Liver (tissue), 9 donors: ENCODE data around the gene PKIG. TPM values are rescaled to one million over a fixed set of nuclear protein-coding genes. Genes with fewer than 3 reads are reported as not detected.
A peak's percentile ranks its signal among the peaks of the same experiment; 100 is the strongest.

Experiments
- DNase-seq: peaks from one replicate; pipeline ENCODE4 v3.0.0-alpha.2; 2017; ENCODE audit warnings: low spot score
- H3K27ac ChIP-seq, 2 donors: one replicate each; pipeline ENCODE4 v1.7.0; 2013; ENCODE audit warnings: inconsistent platforms in 2 of 2, low read length in 2 of 2, control low read depth in 1 of 2, low read depth in 1 of 2, mild to moderate bottlenecking in 1 of 2
- H3K27me3 ChIP-seq, 4 donors: one replicate each; pipeline versions ENCODE4 v1.6.1 to v1.7.0; 2013; ENCODE audit warnings: low read length in 3 of 4, inconsistent platforms in 1 of 4, mild to moderate bottlenecking in 1 of 4, moderate library complexity in 1 of 4; ENCODE audit not compliant: control insufficient read depth in 4 of 4, insufficient read depth in 4 of 4
- H3K36me3 ChIP-seq, 4 donors: one replicate each; pipeline versions ENCODE4 v1.6.1 to v1.7.0; 2013; ENCODE audit warnings: low read length in 3 of 4, mild to moderate bottlenecking in 3 of 4, low read depth in 1 of 4, moderate library complexity in 1 of 4; ENCODE audit not compliant: control insufficient read depth in 4 of 4, insufficient read depth in 3 of 4
- H3K4me1 ChIP-seq, 4 donors: one replicate each; pipeline versions ENCODE4 v1.6.1 to v1.7.0; 2013; ENCODE audit warnings: low read length in 3 of 4, mild to moderate bottlenecking in 3 of 4, moderate library complexity in 1 of 4; ENCODE audit not compliant: control insufficient read depth in 4 of 4, insufficient read depth in 4 of 4
- H3K4me3 ChIP-seq, 3 donors: one replicate each; pipeline versions ENCODE4 v1.6.1 to v1.7.0; 2013; ENCODE audit warnings: low read length in 3 of 3, control low read depth in 1 of 3, low read depth in 1 of 3, mild to moderate bottlenecking in 1 of 3
- H3K9ac ChIP-seq, 2 donors: one replicate each; pipeline ENCODE4 v1.7.0; 2013; ENCODE audit warnings: low read length in 2 of 2, mild to moderate bottlenecking in 2 of 2, moderate library complexity in 2 of 2, control low read depth in 1 of 2, low read depth in 1 of 2
- H3K9me3 ChIP-seq, 4 donors: one replicate each; pipeline versions ENCODE4 v1.6.1 to v1.7.0; 2013; ENCODE audit warnings: low read length in 3 of 4; ENCODE audit not compliant: control insufficient read depth in 4 of 4
- FOXA2 ChIP-seq: IDR thresholded peaks from 2 replicates; pipeline ENCODE4 v1.6.1; 2016; ENCODE audit warnings: antibody characterized with exemption
- GABPA ChIP-seq, 2 donors: IDR thresholded peaks in 1 of 2; conservative IDR thresholded peaks in 1 of 2; 2 replicates each; pipeline ENCODE4 v1.6.1; 2016; ENCODE audit warnings: antibody characterized with exemption in 2 of 2, mild to moderate bottlenecking in 1 of 2, moderate library complexity in 1 of 2
- HNF4A ChIP-seq, 2 donors: conservative IDR thresholded peaks; 2 replicates each; pipeline ENCODE4 v1.6.1; 2016; ENCODE audit warnings: antibody characterized with exemption in 2 of 2, mild to moderate bottlenecking in 2 of 2
- HNF4G ChIP-seq: IDR thresholded peaks from 2 replicates; pipeline ENCODE4 v1.6.1; 2016; ENCODE audit warnings: antibody characterized with exemption
- JUND ChIP-seq, 2 donors: IDR thresholded peaks; 2 replicates each; pipeline ENCODE4 v1.6.1; 2016; ENCODE audit warnings: antibody characterized with exemption in 2 of 2
- NR2F2 ChIP-seq: IDR thresholded peaks from 2 replicates; pipeline ENCODE4 v1.6.1; 2016; ENCODE audit warnings: antibody characterized with exemption
- RAD21 ChIP-seq, 2 donors: IDR thresholded peaks; 2 replicates each; pipeline ENCODE4 v1.6.1; 2016; ENCODE audit warnings: antibody characterized with exemption in 2 of 2, mild to moderate bottlenecking in 2 of 2
- RXRA ChIP-seq, 2 donors: IDR thresholded peaks; 2 replicates each; pipeline ENCODE4 v1.6.1; 2017 to 2018; ENCODE audit warnings: antibody characterized with exemption in 2 of 2, mild to moderate bottlenecking in 1 of 2
- SP1 ChIP-seq: IDR thresholded peaks from 2 replicates; pipeline ENCODE4 v1.6.1; 2018; ENCODE audit warnings: antibody characterized with exemption, mild to moderate bottlenecking
- TAF1 ChIP-seq: conservative IDR thresholded peaks from 2 replicates; pipeline ENCODE4 v1.6.1; 2016; ENCODE audit warnings: antibody characterized with exemption, mild to moderate bottlenecking
- YY1 ChIP-seq: IDR thresholded peaks from 2 replicates; pipeline ENCODE4 v1.6.1; 2016; ENCODE audit warnings: antibody characterized with exemption, mild to moderate bottlenecking
- WGBS: extraction: QIAGEN DNeasy Blood & Tissue Kit; methylation state at CpG from one replicate; pipeline ENCODE4 v1.1.7; 2013; 5-methylcytosine and 5-hydroxymethylcytosine counted together
- polyA plus RNA-seq, 2 donors: library from polyadenylated mRNA; stranded (reverse) in 1 of 2; unstranded in 1 of 2; fragments of 200-250 nt in 1 of 2; fragments of >200 nt in 1 of 2; fragmentation: Nextera tagmentation in 1 of 2; extraction: Ambion mirVana in 1 of 2; gene quantifications; one replicate each; pipeline versions ENCODE4 v1.2.1 to v1.2.3, GENCODE V29; 2013 to 2015
- total RNA-seq, 2 donors: library from RNA; depleted of rRNA; stranded (reverse); fragments of >200 nt; gene quantifications; one replicate each; pipeline ENCODE4 v1.2.3, GENCODE V29; 2014
- TF ChIP-seq, protein P1 (sequence below): IDR thresholded peaks from 2 replicates; pipeline ENCODE4 v1.6.1; 2016; ENCODE audit warnings: antibody characterized with exemption, mild to moderate bottlenecking
- TF ChIP-seq, protein P2 (sequence below): IDR thresholded peaks from 2 replicates; pipeline ENCODE4 v1.6.1; 2016; ENCODE audit warnings: antibody characterized with exemption
- TF ChIP-seq, protein P3 (sequence below): fragments of 150-350 bp; IDR thresholded peaks from 2 replicates; pipeline ENCODE4 v1.5.1; 2017; ENCODE audit warnings: improper control_type of control experiment, low read depth, low read length; ENCODE audit not compliant: missing input control
- TF ChIP-seq, protein P4 (sequence below): IDR thresholded peaks from 2 replicates; pipeline ENCODE4 v1.6.1; 2016; ENCODE audit warnings: antibody characterized with exemption
- donor health status: healthy.
- donor health status: healthy.
- donor health status: healthy.
- donor health status: healthy.
- donor health status: healthy.

Gene PKIG
- total and polyA plus RNA-seq, 4 donors = 10.6 to 24.3 (median 23.4) TPM

- peak in 1 of 2 donors; percentile 31 for TF ChIP-seq HNF4A (conservative IDR thresholded peaks at IDR 0.05)
- TF ChIP-seq SP1 = peak; percentile 21
- TF ChIP-seq, protein P1, sequence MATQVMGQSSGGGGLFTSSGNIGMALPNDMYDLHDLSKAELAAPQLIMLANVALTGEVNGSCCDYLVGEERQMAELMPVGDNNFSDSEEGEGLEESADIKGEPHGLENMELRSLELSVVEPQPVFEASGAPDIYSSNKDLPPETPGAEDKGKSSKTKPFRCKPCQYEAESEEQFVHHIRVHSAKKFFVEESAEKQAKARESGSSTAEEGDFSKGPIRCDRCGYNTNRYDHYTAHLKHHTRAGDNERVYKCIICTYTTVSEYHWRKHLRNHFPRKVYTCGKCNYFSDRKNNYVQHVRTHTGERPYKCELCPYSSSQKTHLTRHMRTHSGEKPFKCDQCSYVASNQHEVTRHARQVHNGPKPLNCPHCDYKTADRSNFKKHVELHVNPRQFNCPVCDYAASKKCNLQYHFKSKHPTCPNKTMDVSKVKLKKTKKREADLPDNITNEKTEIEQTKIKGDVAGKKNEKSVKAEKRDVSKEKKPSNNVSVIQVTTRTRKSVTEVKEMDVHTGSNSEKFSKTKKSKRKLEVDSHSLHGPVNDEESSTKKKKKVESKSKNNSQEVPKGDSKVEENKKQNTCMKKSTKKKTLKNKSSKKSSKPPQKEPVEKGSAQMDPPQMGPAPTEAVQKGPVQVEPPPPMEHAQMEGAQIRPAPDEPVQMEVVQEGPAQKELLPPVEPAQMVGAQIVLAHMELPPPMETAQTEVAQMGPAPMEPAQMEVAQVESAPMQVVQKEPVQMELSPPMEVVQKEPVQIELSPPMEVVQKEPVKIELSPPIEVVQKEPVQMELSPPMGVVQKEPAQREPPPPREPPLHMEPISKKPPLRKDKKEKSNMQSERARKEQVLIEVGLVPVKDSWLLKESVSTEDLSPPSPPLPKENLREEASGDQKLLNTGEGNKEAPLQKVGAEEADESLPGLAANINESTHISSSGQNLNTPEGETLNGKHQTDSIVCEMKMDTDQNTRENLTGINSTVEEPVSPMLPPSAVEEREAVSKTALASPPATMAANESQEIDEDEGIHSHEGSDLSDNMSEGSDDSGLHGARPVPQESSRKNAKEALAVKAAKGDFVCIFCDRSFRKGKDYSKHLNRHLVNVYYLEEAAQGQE = no peak
- no peak for TF ChIP-seq TAF1
- peak; percentile 61 for TF ChIP-seq NR2F2
- no peak for TF ChIP-seq YY1
- TF ChIP-seq GABPA (IDR thresholded peaks at IDR 0.05 in 1 of 2, conservative IDR thresholded peaks at IDR 0.05 in 1 of 2) = no peak
- peak; percentile 45 to 60 for TF ChIP-seq RXRA (IDR thresholded peaks at IDR 0.05)
- TF ChIP-seq, protein P2, sequence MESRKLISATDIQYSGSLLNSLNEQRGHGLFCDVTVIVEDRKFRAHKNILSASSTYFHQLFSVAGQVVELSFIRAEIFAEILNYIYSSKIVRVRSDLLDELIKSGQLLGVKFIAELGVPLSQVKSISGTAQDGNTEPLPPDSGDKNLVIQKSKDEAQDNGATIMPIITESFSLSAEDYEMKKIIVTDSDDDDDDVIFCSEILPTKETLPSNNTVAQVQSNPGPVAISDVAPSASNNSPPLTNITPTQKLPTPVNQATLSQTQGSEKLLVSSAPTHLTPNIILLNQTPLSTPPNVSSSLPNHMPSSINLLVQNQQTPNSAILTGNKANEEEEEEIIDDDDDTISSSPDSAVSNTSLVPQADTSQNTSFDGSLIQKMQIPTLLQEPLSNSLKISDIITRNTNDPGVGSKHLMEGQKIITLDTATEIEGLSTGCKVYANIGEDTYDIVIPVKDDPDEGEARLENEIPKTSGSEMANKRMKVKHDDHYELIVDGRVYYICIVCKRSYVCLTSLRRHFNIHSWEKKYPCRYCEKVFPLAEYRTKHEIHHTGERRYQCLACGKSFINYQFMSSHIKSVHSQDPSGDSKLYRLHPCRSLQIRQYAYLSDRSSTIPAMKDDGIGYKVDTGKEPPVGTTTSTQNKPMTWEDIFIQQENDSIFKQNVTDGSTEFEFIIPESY = no peak
- TF ChIP-seq, protein P3, sequence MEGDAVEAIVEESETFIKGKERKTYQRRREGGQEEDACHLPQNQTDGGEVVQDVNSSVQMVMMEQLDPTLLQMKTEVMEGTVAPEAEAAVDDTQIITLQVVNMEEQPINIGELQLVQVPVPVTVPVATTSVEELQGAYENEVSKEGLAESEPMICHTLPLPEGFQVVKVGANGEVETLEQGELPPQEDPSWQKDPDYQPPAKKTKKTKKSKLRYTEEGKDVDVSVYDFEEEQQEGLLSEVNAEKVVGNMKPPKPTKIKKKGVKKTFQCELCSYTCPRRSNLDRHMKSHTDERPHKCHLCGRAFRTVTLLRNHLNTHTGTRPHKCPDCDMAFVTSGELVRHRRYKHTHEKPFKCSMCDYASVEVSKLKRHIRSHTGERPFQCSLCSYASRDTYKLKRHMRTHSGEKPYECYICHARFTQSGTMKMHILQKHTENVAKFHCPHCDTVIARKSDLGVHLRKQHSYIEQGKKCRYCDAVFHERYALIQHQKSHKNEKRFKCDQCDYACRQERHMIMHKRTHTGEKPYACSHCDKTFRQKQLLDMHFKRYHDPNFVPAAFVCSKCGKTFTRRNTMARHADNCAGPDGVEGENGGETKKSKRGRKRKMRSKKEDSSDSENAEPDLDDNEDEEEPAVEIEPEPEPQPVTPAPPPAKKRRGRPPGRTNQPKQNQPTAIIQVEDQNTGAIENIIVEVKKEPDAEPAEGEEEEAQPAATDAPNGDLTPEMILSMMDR = no peak
- no peak for TF ChIP-seq JUND (IDR thresholded peaks at IDR 0.05)
- TF ChIP-seq FOXA2 = no peak
- no peak for TF ChIP-seq HNF4G
- TF ChIP-seq RAD21 (IDR thresholded peaks at IDR 0.05) = no peak
- TF ChIP-seq, protein P4, sequence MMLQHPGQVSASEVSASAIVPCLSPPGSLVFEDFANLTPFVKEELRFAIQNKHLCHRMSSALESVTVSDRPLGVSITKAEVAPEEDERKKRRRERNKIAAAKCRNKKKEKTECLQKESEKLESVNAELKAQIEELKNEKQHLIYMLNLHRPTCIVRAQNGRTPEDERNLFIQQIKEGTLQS = no peak
- 23% methylated on average over 17 of the region's 17 CpGs for WGBS
- H3K9me3 ChIP-seq = no peaks in the 10 kb centered on the region
- peak overlapping the region; percentile 55 to 71 for H3K27ac ChIP-seq
- no peaks in the 10 kb centered on the region for H3K36me3 ChIP-seq
- peak overlapping the region in 1 of 2 donors; percentile 8 for H3K9ac ChIP-seq
- no peak overlapping the region for H3K4me3 ChIP-seq
- DNase-seq = no peak
- H3K4me1 ChIP-seq = peaks cover 4 to 14% (median 10%) of the 10 kb centered on the region in 4 donors
- H3K27me3 ChIP-seq = no peaks in the 10 kb centered on the region
These were observed 60.1 kb downstream of the PKIG start for GRCh38 chr20:44642203-44643153.
